ENCODE results near the gene CACYBP. TPM values are rescaled to one million over a fixed set of nuclear protein-coding genes. Genes with fewer than 3 reads are reported as not detected.

The CACYBP gene
- total and polyA plus RNA-seq, 2 donors (not counting 3 experiments of a cell fraction or from before 2014, with no cell fraction given): 29.5 to 149 TPM

DNA sequence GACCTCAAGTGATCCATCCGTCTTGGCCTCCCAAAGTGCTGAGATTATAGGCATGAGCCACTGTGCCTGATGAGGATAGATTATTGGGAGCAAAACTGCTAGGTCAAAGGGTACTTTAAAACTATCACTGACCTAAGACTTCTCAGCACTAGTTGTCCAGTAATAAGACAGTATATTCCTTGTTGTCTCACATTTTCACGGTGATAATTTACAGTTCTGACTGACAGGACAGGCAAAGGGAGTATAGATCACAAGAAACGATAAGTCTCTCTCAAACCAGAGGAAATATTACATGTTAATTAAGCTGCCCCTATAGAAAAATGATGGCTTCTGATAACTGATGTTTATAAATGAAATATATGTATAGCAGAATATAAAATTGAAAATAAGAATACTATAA, 19.8 kb downstream of the CACYBP start:
- Histone ChIP-seq H3K36me3 (ENCODE audit: control insufficient read depth in 2 of 2, extremely low read depth in 1 of 2, insufficient read depth in 2 of 2, low read length in 2 of 2) (peaks cover 5 to 12% of the 10 kb centered on the region in 2 experiments), H3K9me1 (replicated peaks; ENCODE audit: control insufficient read depth, extremely low read depth, insufficient read depth, low read length) (no peaks in the 10 kb centered on the region), H2AFZ (ENCODE audit: low read depth, low read length) (no peak overlapping the region), H3K4me1 (ENCODE audit: control insufficient read depth, extremely low read depth, insufficient read depth, low read length) (peaks cover 12% of the 10 kb centered on the region), H4K20me1 (replicated peaks; ENCODE audit: control insufficient read depth, extremely low read depth, insufficient read depth, low read length) (no peaks in the 10 kb centered on the region), H3K4me2 (ENCODE audit: insufficient read depth, low read length) (no peak overlapping the region), H3K79me2 (ENCODE audit: control insufficient read depth, insufficient read depth, low read length) (peaks cover 28% of the 10 kb centered on the region), H3K9me3 (replicated peaks; ENCODE audit: control insufficient read depth, insufficient read depth, low read length) (no peaks in the 10 kb centered on the region), H3K9ac (replicated peaks; ENCODE audit: extremely low read depth, insufficient read depth, low read length) (no peak overlapping the region), H3K27ac (ENCODE audit: insufficient read depth, low read depth, low read length) (no peak overlapping the region), H3K4me3 (replicated peaks in 1 of 3; ENCODE audit: insufficient read depth in 1 of 3, low read depth in 1 of 3, low read length in 3 of 3) (no peak overlapping the region), H3K27me3 (ENCODE audit: control insufficient read depth in 2 of 2, insufficient read depth in 2 of 2, low read length in 2 of 2) (no peaks in the 10 kb centered on the region)
- TF ChIP-seq POLR2AphosphoS5 (IDR thresholded peaks at IDR 0.05; ENCODE audit: insufficient read depth, low read depth, low read length) (no peak), JUN (IDR thresholded peaks at IDR 0.05; ENCODE audit: borderline replicate concordance, insufficient read depth, insufficient read length, low read depth) (no peak), GATA2 (IDR thresholded peaks at IDR 0.05; ENCODE audit: insufficient read depth, insufficient read length, low read depth, low read length) (no peak), MYC (IDR thresholded peaks at IDR 0.05; ENCODE audit: low read depth, low read length) (no peak), FOS (IDR thresholded peaks at IDR 0.05; ENCODE audit: borderline replicate concordance, insufficient read depth, low read length) (no peak), EZH2 (IDR thresholded peaks at IDR 0.05; ENCODE audit: borderline replicate concordance, low read depth, low read length, severe bottlenecking) (no peak), POLR2A (IDR thresholded peaks at IDR 0.05; ENCODE audit: low read depth, low read length) (no peak)
- TF ChIP-seq, protein P1, sequence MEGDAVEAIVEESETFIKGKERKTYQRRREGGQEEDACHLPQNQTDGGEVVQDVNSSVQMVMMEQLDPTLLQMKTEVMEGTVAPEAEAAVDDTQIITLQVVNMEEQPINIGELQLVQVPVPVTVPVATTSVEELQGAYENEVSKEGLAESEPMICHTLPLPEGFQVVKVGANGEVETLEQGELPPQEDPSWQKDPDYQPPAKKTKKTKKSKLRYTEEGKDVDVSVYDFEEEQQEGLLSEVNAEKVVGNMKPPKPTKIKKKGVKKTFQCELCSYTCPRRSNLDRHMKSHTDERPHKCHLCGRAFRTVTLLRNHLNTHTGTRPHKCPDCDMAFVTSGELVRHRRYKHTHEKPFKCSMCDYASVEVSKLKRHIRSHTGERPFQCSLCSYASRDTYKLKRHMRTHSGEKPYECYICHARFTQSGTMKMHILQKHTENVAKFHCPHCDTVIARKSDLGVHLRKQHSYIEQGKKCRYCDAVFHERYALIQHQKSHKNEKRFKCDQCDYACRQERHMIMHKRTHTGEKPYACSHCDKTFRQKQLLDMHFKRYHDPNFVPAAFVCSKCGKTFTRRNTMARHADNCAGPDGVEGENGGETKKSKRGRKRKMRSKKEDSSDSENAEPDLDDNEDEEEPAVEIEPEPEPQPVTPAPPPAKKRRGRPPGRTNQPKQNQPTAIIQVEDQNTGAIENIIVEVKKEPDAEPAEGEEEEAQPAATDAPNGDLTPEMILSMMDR (IDR thresholded peaks at IDR 0.05; ENCODE audit: extremely low read depth in 1 of 2, insufficient read depth in 1 of 2, low read depth in 1 of 2, low read length in 2 of 2): no peak
- TF ChIP-seq, protein P2, sequence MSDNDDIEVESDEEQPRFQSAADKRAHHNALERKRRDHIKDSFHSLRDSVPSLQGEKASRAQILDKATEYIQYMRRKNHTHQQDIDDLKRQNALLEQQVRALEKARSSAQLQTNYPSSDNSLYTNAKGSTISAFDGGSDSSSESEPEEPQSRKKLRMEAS (IDR thresholded peaks at IDR 0.05; ENCODE audit: insufficient read depth, insufficient read length): no peak
- DNase-seq (ENCODE audit: low read depth, low spot score) (no peak), FAIRE-seq (no peak)
- BruUV-seq (replicated peaks): no TSS peak
- ChIA-PET POLR2A (no interaction called here), CTCF (no interaction called here)
- dilution Hi-C loops (cut with MboI; ENCODE audit: extremely low pct_ligation_motif_present, low sequenced_read_pairs) (no loop called here), intact Hi-C loops (cut with micrococcal nuclease) (no loop called here)
